Posterior vena cava (tissue), 2 donors: ENCODE measurements around the gene PYGO2. TPM values are rescaled to one million over a fixed set of nuclear protein-coding genes. Genes with fewer than 3 reads are reported as not detected.

Source experiments
- DNase-seq: peaks from one replicate; pipeline ENCODE4 v3.0.0-alpha.2; 2020; ENCODE audit warnings: low spot score
- intact Hi-C, 2 donors: fragments of 100-400 bp; cut with DNase I; formaldehyde crosslinking; loops; one replicate each; pipeline versions ENCODE4 v1.14.1 to v1.14.2; 2022 to 2023
- long read RNA-seq, 2 donors: library from polyadenylated mRNA; unstranded; transcript quantifications; one replicate each; pipeline ENCODE4 v2.0.0, GENCODE V29; 2020 to 2021
- total RNA-seq, 2 donors: library from RNA; stranded (reverse); fragmentation: NEBNext Ultra II Directional; extraction: Animal tissue kit (Norgen Biotek cat#: 25700); gene quantifications; one replicate each; pipeline ENCODE4 v1.2.1, GENCODE V29; 2021
- donor health status: DM: yes; HTN: yes; CAD: no.
- donor health status: DM: yes; HTN: yes; CAD: no.

The PYGO2 gene, protein sequence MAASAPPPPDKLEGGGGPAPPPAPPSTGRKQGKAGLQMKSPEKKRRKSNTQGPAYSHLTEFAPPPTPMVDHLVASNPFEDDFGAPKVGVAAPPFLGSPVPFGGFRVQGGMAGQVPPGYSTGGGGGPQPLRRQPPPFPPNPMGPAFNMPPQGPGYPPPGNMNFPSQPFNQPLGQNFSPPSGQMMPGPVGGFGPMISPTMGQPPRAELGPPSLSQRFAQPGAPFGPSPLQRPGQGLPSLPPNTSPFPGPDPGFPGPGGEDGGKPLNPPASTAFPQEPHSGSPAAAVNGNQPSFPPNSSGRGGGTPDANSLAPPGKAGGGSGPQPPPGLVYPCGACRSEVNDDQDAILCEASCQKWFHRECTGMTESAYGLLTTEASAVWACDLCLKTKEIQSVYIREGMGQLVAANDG
- total RNA-seq, result 10 to 100 TPM; 17.0 to 19.2 TPM
- long read RNA-seq, donor 1, transcript PYGO2-202 (3 exons, 3,146 nt), result major isoform, 7 of 14 reads
- long read RNA-seq, donor 1, partial matches to known transcripts, result 0 of 14 reads
- long read RNA-seq, donor 1, other reads (novel, unspliced or antisense), result 7 of 14 reads
- long read RNA-seq, donor 2, transcript PYGO2-202 (3 exons, 3,146 nt), result major isoform, 6 of 17 reads
- long read RNA-seq, donor 2, partial matches to known transcripts, result 0 of 17 reads
- long read RNA-seq, donor 2, other reads (novel, unspliced or antisense), result 11 of 17 reads

DNA sequence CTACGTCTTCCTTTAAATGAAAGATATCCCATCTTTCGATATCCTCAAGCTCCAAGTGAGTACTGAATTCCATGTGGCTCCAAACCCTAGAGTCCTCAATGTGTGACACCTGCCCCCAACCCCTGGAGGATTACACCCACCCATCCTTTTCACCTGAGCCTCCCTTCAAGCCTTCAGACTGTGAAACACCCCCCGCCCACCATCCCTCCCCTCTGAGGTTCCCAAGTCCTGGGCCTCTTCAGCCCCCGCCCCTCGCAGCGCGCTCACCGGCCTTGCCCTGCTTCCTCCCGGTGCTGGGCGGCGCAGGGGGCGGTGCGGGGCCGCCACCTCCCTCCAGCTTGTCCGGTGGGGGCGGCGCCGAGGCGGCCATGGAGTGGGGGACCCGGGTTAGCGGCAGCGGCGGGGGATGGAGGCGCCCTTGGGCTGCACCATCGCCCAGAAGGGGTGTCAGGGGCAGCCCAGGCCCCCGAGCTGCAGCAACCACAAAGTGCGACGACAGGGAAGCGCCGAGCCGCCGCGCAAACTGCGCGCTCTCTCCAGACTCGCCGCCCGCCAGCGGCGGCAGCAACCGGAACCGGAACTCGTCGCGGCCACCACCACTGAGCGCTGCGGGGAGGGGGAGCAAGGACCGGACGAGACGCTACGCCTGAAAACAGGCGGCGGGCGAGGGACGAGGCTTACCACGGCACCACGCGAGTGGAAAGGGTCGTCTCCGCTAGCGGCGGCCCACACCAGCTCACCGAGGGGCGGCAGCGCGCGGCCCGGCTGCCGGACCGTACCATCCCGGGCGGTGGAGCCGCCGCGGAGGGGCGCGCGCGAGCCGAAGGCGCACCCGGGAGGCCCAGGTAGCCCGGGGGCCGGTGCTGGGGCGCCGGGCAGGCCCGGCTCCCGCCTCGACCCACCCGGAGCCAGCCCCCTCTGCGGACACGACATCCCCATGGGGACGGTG lies at the start of gene PYGO2:
Gene PYGO2 (minus strand): TSS at position 576 of the 949 bp plus-strand sequence. CDS start 206 bp downstream, at position 370.
- intact Hi-C loops, result loop anchor here in 1 of 2 donors (5.0 kb wide), 1 partner anchor 46 kb away; no protein-coding TSS in a partner anchor
- DNase-seq, result peak; percentile 95

DNA sequence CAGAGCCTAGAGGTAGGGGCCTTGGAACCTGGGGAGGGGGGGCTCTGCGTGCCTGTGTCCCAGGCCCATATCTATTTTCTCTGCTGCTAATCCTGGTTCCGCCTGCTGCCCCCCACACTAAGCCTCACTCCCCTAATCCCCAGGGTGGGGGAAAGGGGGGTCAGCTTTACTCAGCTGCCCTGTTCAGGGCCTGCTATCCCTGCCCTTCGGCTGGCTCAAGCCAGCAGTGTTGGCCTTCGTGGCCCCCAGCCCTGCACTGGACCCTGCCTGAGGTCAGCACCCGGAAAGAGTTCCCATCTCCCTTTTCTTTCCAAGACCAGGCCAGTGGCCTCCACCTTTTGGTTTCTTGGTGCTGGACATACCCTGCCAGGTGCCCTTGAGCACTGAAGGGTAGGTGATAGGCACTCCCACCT lies 49.4 kb upstream of the PYGO2 start:
- no peak for DNase-seq
- intact Hi-C loops, result no loop called here

DNA sequence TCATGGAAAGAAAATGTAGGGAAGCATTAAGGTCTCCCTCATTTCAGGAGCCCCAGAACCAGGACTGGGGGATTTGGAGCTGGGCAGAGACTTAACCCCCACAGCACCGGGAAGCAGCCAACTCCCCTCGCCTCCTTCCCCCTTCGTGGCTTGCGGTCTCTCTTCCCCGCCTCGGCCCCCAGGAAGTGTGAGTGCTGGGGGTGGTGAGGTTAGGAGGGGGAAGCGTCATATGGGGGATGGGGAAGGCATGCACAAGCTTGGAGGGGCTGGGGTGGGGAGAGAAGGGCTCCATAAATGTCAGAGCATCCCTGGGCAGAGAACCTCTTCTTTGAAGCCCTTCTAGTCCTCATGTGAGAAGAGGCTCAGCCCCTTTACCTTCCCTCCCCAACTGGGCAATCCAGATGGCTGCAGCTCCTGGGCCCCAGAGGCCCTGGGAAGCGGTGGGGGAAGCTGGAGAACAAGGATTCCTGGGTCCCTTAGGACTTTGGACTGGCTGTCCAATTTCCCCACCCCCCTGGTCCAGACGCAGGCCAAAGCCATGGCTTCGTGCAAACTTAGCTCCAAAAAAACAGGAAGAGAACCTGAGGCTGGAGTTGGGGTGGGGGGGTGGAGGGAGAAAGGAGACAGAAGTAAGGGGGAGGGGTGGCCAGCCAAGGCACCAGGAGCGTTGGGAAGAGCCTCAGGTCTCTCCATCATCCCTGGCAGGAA lies 48.8 kb upstream of the PYGO2 start:
- DNase-seq, result no peak
- intact Hi-C loops, result no loop called here

DNA sequence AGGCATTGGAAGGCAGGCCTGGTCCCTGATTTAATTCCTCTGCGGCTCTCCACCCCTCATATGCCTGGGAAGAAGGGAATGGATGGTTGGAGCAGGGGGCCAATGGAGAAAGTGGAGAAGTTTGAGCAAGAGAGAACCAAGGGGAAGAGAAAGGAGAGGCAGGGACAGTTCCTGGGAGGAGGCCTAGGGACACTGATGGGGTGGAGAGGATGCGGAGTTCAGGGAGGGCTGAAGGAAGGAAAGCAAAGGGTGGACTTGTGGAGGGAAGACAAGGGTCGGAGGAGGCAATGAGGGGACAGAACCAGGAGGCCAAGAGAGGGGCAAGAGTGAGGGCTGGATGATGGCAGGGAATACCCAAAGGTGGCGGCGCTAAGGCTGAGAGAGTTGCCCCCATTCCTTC lies 48.2 kb upstream of the PYGO2 start:
- no peak for DNase-seq
- intact Hi-C loops, result loop anchor here in 1 of 2 donors (5.0 kb wide), 1 partner anchor 47 kb away; the partner anchor contains the start of gene PYGO2

DNA sequence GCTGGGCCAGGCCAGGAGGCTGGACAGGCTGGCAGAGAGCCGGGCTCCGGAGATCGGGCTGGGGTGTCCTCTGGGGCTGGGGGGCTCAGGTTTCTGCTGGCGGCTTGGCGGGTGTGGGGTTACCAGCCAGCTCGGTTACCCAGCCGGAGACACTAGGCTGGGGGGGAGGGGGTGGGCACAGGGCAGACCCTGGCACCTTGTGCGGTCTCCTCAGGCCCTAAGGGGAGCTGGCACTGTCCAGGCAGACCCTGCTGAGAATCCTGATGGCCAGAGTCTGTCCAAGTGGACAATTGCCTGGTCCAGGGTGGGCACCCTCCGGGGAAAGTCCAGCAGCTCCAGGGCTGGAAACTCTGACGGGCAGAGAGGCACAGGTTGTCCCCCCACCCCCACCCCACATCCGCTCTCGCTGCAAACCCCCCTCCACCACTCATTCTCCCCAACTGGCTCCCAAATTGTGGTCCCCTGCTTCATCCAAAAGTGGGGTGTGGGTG lies 47.7 kb upstream of the PYGO2 start:
- DNase-seq, result no peak
- intact Hi-C loops, result loop anchor here in 1 of 2 donors (5.0 kb wide), 1 partner anchor 47 kb away; the partner anchor contains the start of gene PYGO2

DNA sequence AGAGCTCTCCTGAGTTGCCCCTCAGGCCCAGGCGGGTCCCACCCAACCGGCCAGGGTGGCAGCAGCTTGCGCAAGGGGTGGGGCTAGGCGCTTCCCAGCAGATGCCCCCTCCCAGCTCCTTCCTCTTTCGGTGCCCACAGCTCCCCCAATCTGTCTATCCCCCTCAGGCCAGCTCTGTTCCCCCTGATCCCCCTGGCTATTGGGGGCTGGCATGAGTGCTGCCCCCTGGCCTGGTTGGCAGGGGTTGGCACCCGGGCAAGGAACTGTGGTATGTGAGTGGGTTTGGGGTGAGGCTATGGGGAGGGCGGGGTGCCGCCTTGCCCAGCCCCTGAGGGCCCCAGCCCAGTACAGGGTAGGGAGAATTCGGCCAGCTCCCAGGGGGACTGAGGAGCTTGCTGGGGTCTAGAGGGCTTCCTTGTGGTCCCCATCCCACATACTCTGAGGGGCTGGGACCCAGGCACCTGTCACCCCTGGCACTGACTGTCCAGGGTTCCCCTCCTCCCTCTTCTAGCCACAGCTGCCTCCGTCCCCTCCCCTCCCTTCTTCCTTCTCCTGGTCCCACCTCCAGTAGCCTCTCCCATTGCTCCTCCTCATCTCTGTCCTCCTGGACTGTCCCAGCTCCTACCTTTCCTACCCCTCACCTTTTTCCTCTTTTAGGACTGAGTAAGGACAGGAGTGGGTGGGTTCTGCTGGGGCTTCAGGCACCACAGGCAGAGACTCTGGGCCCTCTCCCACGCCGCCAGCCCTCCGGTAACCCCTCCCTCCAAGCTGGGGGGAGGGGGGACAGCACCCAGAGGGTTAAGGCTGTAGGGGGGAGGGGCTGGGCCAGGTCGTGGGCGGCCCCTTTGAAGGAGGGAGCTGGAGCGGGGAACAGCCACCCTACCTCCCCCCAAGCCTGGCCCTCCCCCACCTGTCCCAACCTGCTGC lies 46.7 kb upstream of the PYGO2 start:
- DNase-seq, result no peak
- intact Hi-C loops, result loop anchor here in 1 of 2 donors (5.0 kb wide), 1 partner anchor 46 kb away; the partner anchor contains the start of gene PYGO2

DNA sequence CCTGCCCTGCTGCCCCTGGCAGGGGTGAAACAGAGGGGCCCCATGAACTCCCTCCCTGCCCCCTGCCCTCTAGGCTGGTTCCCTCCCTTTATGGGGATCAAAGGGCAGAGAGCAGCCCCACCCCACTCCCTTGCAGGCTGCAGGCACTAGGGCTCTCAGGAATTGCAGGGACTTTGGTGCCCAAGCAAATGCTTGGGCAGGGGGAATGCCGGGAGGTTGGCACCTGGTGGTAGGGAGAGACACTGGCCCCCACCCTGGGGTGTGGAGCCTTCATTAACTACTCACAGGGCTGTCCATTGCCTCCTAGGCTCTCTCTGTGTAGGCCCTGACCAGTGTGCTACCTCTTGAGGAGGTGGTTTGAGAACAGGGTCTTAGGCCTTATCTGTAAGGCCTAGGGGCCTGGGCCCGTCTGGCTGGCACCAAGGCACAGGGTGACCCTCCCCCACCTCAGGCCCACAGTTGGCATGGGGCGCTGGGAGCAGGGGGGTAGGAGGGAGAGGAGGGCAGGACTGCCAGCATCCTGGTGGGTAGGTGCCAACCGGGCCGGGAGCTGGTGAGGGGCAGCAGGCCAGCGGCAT lies 45.8 kb upstream of the PYGO2 start:
- intact Hi-C loops, result loop anchor here in 1 of 2 donors (5.0 kb wide), 1 partner anchor 45 kb away; the partner anchor contains the start of gene PYGO2
- DNase-seq, result no peak

DNA sequence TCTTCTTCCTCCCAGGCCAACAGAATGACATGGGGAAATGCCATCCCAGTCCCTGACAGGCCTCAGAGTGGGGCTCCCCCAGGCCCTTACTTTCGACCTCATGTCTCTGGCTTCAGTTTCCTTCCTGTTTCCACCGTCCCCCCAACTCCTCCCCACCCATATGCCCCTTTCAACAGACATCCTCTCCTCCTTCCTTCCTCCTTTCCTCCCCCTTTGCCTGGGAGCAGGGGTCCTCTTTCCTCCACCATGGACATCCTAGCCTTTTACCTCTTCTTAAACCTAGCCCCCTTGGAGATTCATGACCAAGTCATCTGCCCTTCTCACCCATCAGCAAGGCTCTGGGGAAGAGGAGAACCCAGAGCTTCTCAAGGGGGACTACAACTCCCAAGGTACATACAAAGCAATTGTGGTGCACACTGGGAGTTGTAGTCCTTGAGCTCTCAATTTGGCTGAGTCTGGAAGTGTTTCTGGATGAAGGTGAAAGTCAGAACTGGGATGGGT lies 45.1 kb upstream of the PYGO2 start:
- no peak for DNase-seq
- intact Hi-C loops, result loop anchor here in 1 of 2 donors (5.0 kb wide), 1 partner anchor 44 kb away; the partner anchor contains the start of gene PYGO2

DNA sequence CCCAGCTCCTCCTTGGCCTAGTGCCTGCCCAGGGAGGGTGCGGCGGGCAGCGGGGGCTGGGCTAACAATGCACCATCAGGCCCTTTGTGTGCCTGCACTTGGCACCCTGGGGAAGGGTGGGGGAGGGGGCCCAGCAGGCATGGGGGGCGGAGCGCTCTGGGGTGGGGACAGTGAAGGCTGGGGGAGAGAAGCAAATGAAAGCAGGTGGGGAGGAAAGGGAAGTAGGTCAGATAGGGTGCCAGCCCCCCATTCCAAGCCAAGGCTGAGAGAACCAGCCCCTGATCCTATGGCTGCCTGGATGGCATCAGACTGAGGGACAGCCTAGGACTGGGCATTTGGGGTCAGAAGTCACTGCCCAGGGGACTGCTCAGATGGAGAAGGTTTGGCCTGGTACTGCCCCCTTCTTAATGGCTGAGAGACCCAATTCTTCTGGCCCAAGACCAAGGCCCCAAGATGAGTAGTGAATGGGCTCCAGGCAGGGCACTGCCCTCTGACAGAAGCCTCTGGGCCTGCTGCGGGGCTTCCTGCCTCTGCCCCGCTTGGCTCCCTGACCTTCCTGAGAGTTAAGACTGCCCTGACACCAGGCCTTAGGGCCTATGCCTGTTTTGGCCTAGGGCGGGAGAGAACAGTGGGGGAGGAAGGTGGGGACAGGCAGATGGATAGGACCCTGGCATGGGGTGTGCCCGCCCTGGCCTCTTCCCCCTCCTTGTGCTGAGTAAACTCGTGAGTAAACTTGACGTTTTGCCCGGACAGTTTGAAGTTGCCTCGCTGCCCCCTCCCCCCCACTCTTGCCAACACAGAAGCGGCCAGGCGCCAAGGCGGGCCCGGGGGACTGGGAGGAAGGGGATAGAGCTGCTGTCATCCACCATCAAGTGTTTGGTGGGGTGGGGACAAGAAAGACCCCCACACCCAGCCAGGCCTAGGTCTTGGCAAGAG lies 43.8 kb upstream of the PYGO2 start:
- intact Hi-C loops, result loop anchor here in 1 of 2 donors (5.0 kb wide), 1 partner anchor 43 kb away; the partner anchor contains the start of gene PYGO2
- DNase-seq, result no peak

DNA sequence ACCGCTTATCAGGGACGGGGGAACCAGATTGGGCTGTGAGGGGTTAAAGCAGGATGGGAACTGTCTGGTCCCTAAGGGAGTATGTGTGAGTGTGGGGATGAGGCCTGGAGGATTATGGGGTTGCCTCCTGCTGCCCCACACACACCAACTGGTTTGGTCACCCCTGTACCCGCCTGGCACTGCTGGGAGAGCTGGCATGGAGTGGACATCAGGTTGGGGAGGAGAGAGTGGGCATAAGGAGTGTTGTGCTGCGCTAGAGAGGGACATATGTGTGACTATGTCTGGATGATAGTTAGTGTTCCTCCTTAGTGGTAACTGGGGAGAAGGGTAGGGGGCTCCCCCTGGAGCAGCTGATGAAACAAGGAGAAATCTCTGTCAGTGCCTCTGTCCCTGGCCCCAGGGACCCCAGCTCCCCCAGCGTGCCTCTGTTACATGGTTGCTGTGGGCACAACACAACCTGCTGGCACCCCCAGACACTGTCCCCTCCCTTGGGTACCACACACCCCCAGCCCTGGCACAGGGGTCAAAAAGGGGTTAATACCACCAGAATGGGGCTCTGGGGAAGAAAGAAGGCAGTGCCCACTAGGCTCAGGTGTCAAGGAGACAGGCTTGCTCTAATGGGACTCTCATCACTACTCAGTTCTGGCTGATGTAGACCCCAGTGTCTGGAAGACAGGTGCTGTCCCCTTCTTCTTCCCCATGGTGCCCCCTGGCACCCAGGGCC lies 42.9 kb upstream of the PYGO2 start:
- no peak for DNase-seq
- intact Hi-C loops, result loop anchor here in 1 of 2 donors (5.0 kb wide), 1 partner anchor 42 kb away; the partner anchor contains the start of gene PYGO2

DNA sequence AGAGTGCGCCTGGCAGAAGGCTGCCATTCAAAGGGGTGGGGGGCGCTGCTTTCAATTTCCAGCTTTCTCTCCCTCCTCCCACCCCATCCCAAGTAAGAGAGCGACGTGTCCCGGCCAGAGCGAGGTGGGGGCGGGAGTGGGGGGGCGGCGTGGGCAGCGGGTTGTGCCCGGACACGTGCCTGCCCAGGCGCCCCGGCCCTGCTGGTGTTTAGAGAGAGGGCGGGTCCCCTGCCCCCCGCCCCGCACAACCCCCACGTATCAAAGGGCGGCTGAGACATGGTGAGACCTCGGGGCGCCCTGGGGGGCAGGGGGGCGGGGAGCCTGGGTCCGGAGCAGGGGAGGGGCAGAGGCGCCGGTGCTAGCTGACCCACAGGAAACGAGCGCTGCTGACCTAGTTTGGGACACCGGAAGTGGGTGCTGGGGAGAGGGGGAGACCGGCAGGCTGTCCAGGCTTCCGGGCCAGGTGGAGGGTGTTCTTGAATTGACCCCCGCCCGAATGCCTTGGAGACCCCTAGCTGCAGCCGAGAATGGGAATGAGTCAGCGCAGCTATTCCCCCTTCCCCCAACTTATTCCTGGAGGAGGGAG lies 42.3 kb upstream of the PYGO2 start:
- DNase-seq, result peak; percentile 90
- intact Hi-C loops, result loop anchor here in 1 of 2 donors (2.0 kb wide), 1 partner anchor 47 kb away; the partner anchor contains the start of gene ADAM15

DNA sequence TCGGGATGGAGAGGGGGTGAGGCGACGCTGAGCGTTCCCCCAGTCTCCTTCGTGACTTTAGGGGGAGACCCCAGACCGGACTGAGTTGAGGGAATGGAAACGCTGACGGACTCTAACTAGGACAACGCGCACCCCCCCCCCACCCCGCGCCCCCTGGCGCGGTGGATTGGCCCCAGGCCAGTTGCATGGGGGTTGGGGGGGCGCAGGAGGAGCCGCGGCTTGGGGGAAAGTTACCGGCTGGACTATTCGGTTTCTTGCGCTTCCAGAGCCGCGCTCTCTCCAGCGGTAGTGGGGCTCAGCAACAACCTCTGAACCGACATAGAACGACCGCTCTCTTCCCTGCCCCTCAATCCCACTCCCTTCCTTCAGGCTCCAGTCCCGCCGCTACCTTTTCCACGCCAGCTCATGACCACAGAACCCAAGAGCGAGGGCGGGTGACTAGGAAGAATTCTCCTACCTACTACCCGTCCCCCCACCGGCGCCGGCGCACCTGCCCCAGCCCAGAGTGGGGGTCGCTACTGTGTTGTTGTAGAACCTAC lies 41.7 kb upstream of the PYGO2 start:
- intact Hi-C loops, result loop anchor here in 1 of 2 donors (2.0 kb wide), 1 partner anchor 48 kb away; the partner anchor contains the start of gene ADAM15
- DNase-seq, result no peak

DNA sequence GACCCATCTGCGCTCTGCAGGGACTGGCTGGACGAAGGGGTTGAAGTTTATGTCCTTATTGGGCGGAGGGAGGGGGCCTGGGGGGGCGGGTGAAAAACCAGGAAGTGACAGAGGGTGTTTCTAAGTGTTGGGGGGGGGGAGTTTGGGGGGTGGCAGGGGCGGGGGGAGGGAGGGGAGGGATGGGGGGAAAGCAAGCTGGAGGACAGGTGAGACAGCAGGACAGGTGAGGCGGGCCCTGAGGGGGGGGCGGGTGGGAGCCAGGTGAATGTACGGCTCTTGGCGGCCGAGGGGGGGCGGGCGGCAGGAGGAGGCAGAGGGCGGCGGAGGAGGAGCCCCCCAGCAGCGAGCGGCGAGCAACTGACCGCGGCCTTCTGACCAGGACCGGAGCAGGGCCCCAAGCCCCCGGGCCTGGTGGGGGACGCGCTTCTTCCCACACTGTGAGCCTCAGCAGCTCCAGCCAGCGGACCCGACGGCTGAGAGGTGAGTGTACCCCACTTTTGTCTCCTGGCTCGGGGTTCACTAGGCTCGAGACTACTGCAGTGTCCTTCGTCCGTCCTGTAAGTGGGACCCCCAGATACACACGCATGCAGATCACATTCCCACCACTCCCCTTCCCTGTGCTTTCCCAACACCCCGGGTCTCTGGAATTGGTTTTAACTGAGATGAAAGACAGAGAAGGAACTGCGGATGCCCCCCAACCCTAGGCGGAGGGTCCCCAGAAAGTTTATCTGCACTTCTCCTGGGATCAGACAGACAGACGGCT lies 41.1 kb upstream of the PYGO2 start, which contains the start of gene ZBTB7B:
Gene ZBTB7B (plus strand): TSS at position 339 of the 763 bp plus-strand sequence. CDS start 11,859 bp downstream, outside the sequence.
- DNase-seq, result no peak
- intact Hi-C loops, result loop anchor here (1.0 to 2.0 kb wide), 2 partner anchors 48 kb away; partner anchors contain the start of gene ADAM15 (in 1 of the 2)
